22Rv1 (cell line): ENCODE measurements around the gene MYMK.

Source experiments
- H3K27ac ChIP-seq: fragments of 450-650 bp; 2 replicates; pipeline ENCODE4 v1.5.1; 2017
- CTCF ChIP-seq: fragments of 450-650 bp; IDR thresholded peaks from 2 replicates; pipeline ENCODE4 v1.5.1; 2017; ENCODE audit warnings: mild to moderate bottlenecking
- ZFX ChIP-seq: fragments of 450-650 bp; IDR thresholded peaks from 2 replicates; pipeline ENCODE4 v1.6.1; 2017; ENCODE audit warnings: antibody characterized with exemption, borderline replicate concordance

MYMK gene

GRCh38 chr9:133507246-133507965 lies 17.4 kb downstream of the MYMK start:
- TF ChIP-seq ZFX (no peak), CTCF (no peak)
- no peak overlapping the region for H3K27ac ChIP-seq

- TF ChIP-seq CTCF = no peak
- no peak for TF ChIP-seq ZFX
- no peak overlapping the region for H3K27ac ChIP-seq
Observed at GRCh38 chr9:133506653-133507038, 18.1 kb downstream of the MYMK start.

- H3K27ac ChIP-seq = no peak overlapping the region
- no peak for TF ChIP-seq CTCF
- no peak for TF ChIP-seq ZFX
Observed at GRCh38 chr9:133505901-133506652, 18.7 kb downstream of the MYMK start.

GRCh38 chr9:133505186-133505830 lies 19.5 kb downstream of the MYMK start:
- TF ChIP-seq ZFX (no peak), CTCF (no peak)
- no peak overlapping the region for H3K27ac ChIP-seq

- no peak overlapping the region for H3K27ac ChIP-seq
- TF ChIP-seq CTCF (no peak), ZFX (no peak)
Observed at GRCh38 chr9:133502112-133502511, 22.6 kb downstream of the MYMK start.

- TF ChIP-seq ZFX (no peak), CTCF (no peak)
- H3K27ac ChIP-seq = no peak overlapping the region
Observed at GRCh38 chr9:133499892-133500270, 24.9 kb downstream of the MYMK start.
